NB4 (cell line): ENCODE results near the gene CORIN.

Experiments used
- CTCF ChIP-seq: IDR thresholded peaks from one replicate; pipeline ENCODE4 v1.5.1; 2012; ENCODE audit warnings: low read depth, low read length
- MAX ChIP-seq: IDR thresholded peaks from 2 replicates; pipeline ENCODE4 v1.6.1; 2011; ENCODE audit warnings: low read depth, low read length
- POLR2A ChIP-seq: IDR thresholded peaks from 2 replicates; pipeline ENCODE4 v1.6.1; 2011; ENCODE audit warnings: mild to moderate bottlenecking; ENCODE audit not compliant: insufficient read length; ENCODE audit errors: extremely low read depth

- TF ChIP-seq CTCF (no peak), POLR2A (no peak), MAX (no peak)
Observed at GRCh38 chr4:47774079-47774478, 63.8 kb downstream of the CORIN start.
